ENCODE measurements around the gene STEAP3. TPM values are rescaled to one million over a fixed set of nuclear protein-coding genes. Genes with fewer than 3 reads are reported as not detected.
"Not testable (repeated sequence)": the region's sequence is repeated elsewhere in the genome, so short reads cannot be mapped to it uniquely, and the experiment has no call there.

STEAP3 gene
- total RNA-seq, 1 donor from 2014 or later, result 11.6 TPM

GRCh38 chr2:119264781-119265692, 41.4 kb downstream of the STEAP3 start:
- ATAC-seq, result peak; percentile 89

- ATAC-seq, result no peak
Measured at GRCh38 chr2:119265693-119266066, 42.0 kb downstream of the STEAP3 start.

- ATAC-seq, result no peak
Measured at GRCh38 chr2:119266091-119266589, 42.5 kb downstream of the STEAP3 start.

GRCh38 chr2:119267604-119268003, 44.0 kb downstream of the STEAP3 start:
- no peak for ATAC-seq

GRCh38 chr2:119276864-119277263, 53.2 kb downstream of the STEAP3 start:
- no peak for ATAC-seq

GRCh38 chr2:119278385-119278784, 54.8 kb downstream of the STEAP3 start:
- not testable (repeated sequence) for ATAC-seq

- no peak for ATAC-seq
Measured at GRCh38 chr2:119278946-119279345, 55.3 kb downstream of the STEAP3 start.

GRCh38 chr2:119279666-119280065, 56.0 kb downstream of the STEAP3 start:
- ATAC-seq, result no peak

GRCh38 chr2:119280680-119281079, 57.0 kb downstream of the STEAP3 start:
- no peak for ATAC-seq

GRCh38 chr2:119282146-119282995, 58.7 kb downstream of the STEAP3 start:
- no peak for ATAC-seq

GRCh38 chr2:119282996-119283511, 59.4 kb downstream of the STEAP3 start:
- ATAC-seq, result peak; percentile 55

- ATAC-seq, result peak; percentile 97
Measured at GRCh38 chr2:119283873-119284331, 60.3 kb downstream of the STEAP3 start.

- no peak for ATAC-seq
Measured at GRCh38 chr2:119286661-119287060, 63.0 kb downstream of the STEAP3 start.

GRCh38 chr2:119288576-119288975, 64.9 kb downstream of the STEAP3 start:
- ATAC-seq, result no peak

GRCh38 chr2:119289093-119289492, 65.5 kb downstream of the STEAP3 start:
- ATAC-seq, result no peak

- ATAC-seq, result no peak
Measured at GRCh38 chr2:119289642-119290041, 66.0 kb downstream of the STEAP3 start.

- peak; percentile 87 for ATAC-seq
Measured at GRCh38 chr2:119290859-119291587, 67.4 kb downstream of the STEAP3 start.

GRCh38 chr2:119291588-119292167, 68.0 kb downstream of the STEAP3 start:
- ATAC-seq, result no peak

- ATAC-seq, result no peak
Measured at GRCh38 chr2:119292226-119292625, 68.6 kb downstream of the STEAP3 start.

- ATAC-seq, result peak; percentile 94
Measured at GRCh38 chr2:119293254-119293653, 69.6 kb downstream of the STEAP3 start.

- no peak for ATAC-seq
Measured at GRCh38 chr2:119293900-119294299, 70.3 kb downstream of the STEAP3 start.

- ATAC-seq, result no peak
Measured at GRCh38 chr2:119294671-119295070, 71.0 kb downstream of the STEAP3 start.
